ENCODE data around the gene PPM1D.
A peak's percentile ranks its signal among the peaks of the same experiment; 100 is the strongest.

PPM1D gene

GRCh38 chr17:60676758-60677307, 76.8 kb downstream of the PPM1D start:
- DNase-seq: no peak

- DNase-seq: peak; percentile 99
Measured at GRCh38 chr17:60677308-60678117, 77.5 kb downstream of the PPM1D start, which contains the start of gene BCAS3. Gene BCAS3 (plus strand): TSS chr17:60677851.

- DNase-seq: no peak
Measured at GRCh38 chr17:60678118-60678444, 78.1 kb downstream of the PPM1D start.

- DNase-seq: no peak
Measured at GRCh38 chr17:60679287-60679686, 79.3 kb downstream of the PPM1D start.

- no peak for DNase-seq
Measured at GRCh38 chr17:60680754-60681153, 80.8 kb downstream of the PPM1D start.

- no peak for DNase-seq
Measured at GRCh38 chr17:60685437-60685836, 85.4 kb downstream of the PPM1D start.

GRCh38 chr17:60695960-60696359, 96.0 kb downstream of the PPM1D start:
- DNase-seq: no peak

GRCh38 chr17:60699090-60699489, 99.1 kb downstream of the PPM1D start:
- no peak for DNase-seq

GRCh38 chr17:60704170-60704569, 104.2 kb downstream of the PPM1D start:
- peak; percentile 44 for DNase-seq

GRCh38 chr17:60712675-60713074, 112.7 kb downstream of the PPM1D start:
- no peak for DNase-seq

GRCh38 chr17:60713608-60714007, 113.6 kb downstream of the PPM1D start:
- DNase-seq: no peak
